M059J (cell line): ENCODE data around the gene PRL. TPM values are rescaled to one million over a fixed set of nuclear protein-coding genes. Genes with fewer than 3 reads are reported as not detected.
A peak's percentile ranks its signal among the peaks of the same experiment; 100 is the strongest.

Experiments used
- DNase-seq: peaks from one replicate; pipeline ENCODE4 v3.0.0-alpha.2; 2012; ENCODE audit warnings: low read depth
- total RNA-seq: library from RNA; depleted of rRNA; stranded (reverse); fragments of >200 nt; shearing (Covaris generic); gene quantifications from 2 replicates; pipeline ENCODE4 v1.2.3, GENCODE V29; 2014

The PRL gene
- total RNA-seq, 1 experiment from 2014 or later: not detected

DNA sequence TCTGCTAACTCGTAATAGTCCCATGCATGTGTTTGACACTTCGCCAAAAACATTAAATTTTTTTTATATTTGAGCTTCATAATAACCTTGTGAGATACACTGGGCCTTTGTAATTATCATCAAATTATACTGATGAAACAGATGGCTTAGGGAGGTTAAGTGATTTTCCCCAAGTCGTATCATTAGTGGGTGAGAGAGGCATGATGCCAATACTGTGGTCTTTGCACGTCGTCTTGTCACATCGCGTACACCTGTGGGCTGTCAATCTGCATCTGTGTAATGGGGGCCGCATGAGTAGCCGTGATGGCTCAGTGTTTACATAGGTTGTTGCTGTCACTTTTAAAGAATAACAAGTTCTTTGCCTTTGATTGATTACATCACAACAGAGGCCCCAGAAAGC, 1.7 kb downstream of the PRL start:
- no peak for DNase-seq

GRCh38 chr6:22294301-22294700, 2.5 kb downstream of the PRL start:
- DNase-seq: no peak

- no peak for DNase-seq
Observed at GRCh38 chr6:22290045-22290444, 6.8 kb downstream of the PRL start.

GRCh38 chr6:22288721-22289120, 8.1 kb downstream of the PRL start:
- DNase-seq: no peak

DNA sequence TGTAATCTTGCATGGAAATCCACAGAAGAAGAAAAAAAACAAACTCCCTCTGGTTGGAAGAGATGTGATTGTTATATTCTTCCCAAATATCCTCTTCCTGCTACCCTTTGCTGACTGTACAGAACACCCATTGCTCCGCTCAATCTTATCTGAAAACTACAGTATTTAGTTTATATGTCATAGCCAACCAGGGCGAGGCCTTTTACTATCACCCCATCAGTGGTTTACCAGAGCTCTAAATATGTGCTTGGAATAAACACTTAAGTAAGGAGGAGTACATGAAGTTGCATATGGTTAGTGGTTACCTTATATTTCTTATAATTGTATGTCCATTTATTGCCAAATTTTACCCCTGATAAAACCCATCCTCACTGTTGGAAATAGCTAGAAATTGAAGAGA, 12.2 kb downstream of the PRL start:
- no peak for DNase-seq

DNA sequence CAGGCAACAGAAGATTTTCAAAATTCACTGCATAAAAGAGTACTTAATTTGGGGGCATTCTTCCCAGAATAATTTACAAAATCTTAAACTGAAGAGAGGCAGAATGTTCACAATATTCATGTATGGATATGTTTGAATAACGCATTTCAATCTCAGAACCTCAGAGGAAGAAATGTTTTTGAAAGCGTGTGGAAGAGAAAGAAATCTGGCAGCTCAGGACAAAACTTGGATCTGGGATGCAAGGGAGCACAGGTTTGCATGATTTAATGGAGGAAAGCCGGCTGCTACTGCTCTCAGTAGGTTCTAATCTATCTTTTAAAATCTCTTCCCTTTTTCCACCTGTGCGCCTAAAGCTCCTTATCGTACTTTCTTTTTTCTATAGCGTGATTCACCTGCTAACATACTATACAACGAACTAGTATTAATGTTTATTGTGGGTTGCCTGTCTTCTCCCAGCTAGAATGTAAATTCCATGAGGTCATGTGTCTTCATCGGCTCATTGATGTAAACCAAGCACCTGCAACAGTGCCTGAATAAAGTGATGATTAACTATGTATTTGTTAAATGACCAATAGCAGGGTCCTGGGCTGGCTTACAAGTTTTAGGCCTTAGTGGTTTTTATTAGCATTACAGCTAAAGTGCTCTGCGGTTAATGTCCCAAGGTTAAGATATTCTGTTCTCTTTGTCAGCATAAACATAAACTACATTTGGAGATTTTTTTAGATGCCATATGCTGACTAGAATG, 15.3 kb downstream of the PRL start:
- no peak for DNase-seq

GRCh38 chr6:22279427-22279826, 17.4 kb downstream of the PRL start:
- no peak for DNase-seq

GRCh38 chr6:22271081-22271480, 25.8 kb downstream of the PRL start:
- DNase-seq: no peak

DNA sequence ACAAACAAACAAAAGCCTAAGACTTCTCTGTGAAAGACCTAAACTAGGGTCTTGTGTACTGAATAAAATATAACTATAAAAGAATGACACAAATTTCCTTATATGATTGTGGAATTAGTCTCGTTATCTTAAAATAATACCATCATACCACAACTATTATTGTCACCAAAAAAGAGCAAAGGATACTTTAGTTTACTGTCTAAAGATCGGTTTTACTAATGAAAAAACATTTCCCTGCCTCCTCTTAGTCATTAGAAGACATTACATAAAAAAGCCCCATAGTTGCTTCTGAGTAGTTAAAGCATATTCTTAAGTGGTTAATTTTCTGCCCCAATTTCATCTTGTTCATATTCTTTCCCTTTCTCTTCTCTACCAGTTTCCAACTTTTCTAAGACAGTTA, 33.1 kb downstream of the PRL start:
- no peak for DNase-seq

GRCh38 chr6:22254886-22255285, 42.0 kb downstream of the PRL start:
- no peak for DNase-seq

DNA sequence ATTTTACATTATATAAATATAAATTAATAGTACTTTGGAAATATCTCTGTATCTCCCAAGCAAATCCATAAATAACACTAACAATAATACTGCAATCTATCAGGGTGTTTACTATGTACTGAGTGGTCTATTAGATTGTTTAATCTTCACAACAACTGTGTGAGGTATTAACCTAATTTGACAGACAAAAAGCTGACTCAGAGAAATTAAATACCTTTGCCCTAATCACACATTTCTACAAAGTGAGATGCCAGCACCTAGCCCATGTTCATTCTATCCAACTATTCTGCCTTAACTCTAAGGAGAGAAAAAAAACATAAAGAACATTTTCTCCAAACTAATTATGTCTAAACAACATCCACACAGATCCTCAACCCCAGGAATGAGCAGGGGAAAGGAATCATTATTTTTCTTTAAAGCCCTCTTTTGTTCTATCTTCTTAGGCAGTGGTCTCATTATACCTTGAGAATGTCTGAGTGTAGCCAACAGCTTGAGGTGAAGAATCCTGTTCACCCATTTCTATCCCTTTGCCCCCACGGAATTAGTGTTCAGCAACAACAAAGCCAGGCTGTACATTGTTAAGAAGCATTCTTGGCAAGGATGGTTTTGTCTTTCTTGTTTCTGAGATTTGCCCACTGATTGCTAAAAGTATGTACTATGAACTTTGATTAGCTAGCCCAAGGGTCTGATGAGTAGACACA, 42.7 kb downstream of the PRL start:
- DNase-seq: no peak

DNA sequence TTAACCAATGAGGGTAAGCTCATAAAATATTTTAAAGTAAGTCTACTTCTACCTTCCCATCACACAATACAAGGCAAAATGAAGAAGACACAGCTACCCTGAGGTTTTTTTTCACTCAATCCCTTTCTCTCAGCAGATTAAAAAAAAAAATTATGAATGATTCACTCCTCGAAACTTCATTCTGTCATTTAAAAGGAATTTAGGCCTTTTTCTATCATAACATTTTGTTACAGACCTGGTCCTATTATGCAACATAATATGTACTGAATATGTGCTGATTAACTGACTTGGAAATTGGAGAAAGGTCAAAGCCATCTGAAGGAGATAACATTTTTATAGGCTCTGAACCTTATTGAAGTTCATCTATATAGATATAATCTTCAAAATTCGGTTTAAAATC, 45.5 kb downstream of the PRL start:
- DNase-seq: peak; percentile 77

GRCh38 chr6:22250486-22250885, 46.4 kb downstream of the PRL start:
- DNase-seq: peak; percentile 18

GRCh38 chr6:22249711-22250350, 47.0 kb downstream of the PRL start:
- DNase-seq: no peak

DNA sequence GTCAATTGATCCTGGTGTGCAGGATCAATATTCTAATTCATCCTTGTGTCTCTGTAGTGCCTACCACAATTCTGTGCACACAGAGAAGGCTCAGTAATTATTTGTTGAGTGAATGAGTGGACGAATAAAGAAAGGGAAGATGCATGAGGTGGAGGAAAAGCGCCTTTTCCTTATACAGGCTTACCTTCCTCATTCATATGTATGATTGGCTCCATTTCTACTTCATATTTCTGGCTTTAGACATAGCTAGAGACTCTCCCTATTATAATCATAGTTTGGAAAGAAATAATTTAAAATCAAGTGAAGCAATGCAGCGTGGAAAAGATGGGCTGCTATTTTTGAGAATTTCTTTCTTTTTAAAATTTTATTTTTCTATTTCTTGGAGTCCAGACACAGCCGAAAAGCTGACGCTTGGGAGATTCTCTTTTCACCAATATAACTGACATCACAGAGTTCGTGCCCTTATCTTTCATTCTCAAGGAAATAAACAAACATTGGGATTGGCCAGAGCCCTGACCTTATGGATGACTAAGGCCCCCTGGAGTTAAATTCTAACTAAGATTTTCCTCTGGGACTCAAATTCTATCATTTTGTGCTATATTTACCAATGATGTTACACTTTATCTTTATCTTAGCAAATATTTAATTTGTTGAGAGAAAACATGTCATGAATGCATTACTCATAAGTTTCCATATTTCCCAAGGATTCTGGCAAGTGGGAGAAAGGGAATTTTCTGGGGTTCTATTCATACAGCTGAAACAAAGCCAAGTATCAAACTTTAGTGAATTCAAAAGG, 48.1 kb downstream of the PRL start:
- DNase-seq: peak; percentile 84

- peak; percentile 24 for DNase-seq
Observed at GRCh38 chr6:22247916-22248482, 48.8 kb downstream of the PRL start.

GRCh38 chr6:22240025-22240424, 56.8 kb downstream of the PRL start:
- no peak for DNase-seq

- no peak for DNase-seq
Observed at GRCh38 chr6:22239261-22239921, 57.4 kb downstream of the PRL start.

DNA sequence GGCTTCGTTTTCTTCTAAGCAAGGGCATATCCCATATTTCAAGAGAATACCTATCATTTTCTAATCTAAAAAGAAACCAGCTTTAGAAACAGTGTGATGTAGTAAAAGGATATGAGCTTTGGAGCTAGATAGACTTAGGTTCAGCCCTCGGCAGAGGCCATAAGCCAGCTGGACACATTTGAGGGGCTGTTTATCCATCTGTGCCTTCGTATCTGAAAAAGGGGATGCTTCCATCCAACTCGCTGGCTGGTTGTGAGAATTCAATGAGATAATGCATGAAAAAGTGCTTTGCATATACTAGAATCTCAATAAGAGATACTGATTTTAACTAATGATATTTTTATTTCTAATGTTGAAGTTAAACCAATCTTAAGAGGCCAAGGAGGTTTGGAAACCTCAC, 58.0 kb downstream of the PRL start:
- no peak for DNase-seq

DNA sequence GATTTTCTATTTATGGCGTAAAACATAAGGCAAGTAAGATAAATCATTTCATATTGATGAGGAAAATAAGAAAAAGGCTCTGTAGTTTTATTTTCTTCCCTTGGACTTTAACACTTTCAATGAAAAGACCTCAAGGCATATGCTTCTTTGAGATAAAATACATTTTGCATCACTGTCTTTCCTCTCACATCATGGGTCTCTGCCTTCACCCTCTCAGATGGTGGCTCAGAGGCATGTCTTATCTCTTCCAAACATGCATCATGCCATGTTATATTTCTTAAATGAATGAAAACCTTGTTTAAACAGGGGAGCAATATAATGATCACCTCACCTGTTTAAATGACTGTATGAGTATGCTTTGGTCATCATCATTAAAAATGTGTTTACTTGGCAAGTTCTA, 59.3 kb downstream of the PRL start:
- no peak for DNase-seq
